Upper lobe of left lung (tissue), 6 donors: ENCODE data around the gene CABLES1. TPM values are rescaled to one million over a fixed set of nuclear protein-coding genes. Genes with fewer than 3 reads are reported as not detected.
"Not testable (repeated sequence)": the region's sequence is repeated elsewhere in the genome, so short reads cannot be mapped to it uniquely, and the experiment has no call there.

ENCODE experiments used
- ATAC-seq, 2 donors: fragments of 200-7000 bp; cut with Tn5 transposase; one replicate each; pipeline ENCODE4 v1.9.1; 2022; ENCODE audit warnings: mild to moderate bottlenecking in 2 of 2, moderate library complexity in 2 of 2; ENCODE audit not compliant: low FRiP score in 2 of 2
- DNase-seq, 2 donors: peaks; one replicate each; pipeline ENCODE4 v3.0.0-alpha.2; 2019 to 2020
- H3K27ac ChIP-seq, 4 donors: fragments of 200-600 bp; sonication (generic); one replicate each; pipeline ENCODE4 v1.5.1; 2016 to 2019
- H3K27me3 ChIP-seq, 4 donors: fragments of 200-600 bp; sonication (generic); one replicate each; pipeline ENCODE4 v1.5.1; 2017 to 2019
- H3K36me3 ChIP-seq, 4 donors: fragments of 200-600 bp; sonication (generic); one replicate each; pipeline ENCODE4 v1.5.1; 2016 to 2019
- H3K4me1 ChIP-seq, 4 donors: fragments of 200-600 bp; sonication (generic); one replicate each; pipeline ENCODE4 v1.5.1; 2018 to 2019
- H3K4me3 ChIP-seq, 4 donors: fragments of 200-600 bp; sonication (generic); one replicate each; pipeline ENCODE4 v1.5.1; 2017 to 2019; ENCODE audit warnings: mild to moderate bottlenecking in 2 of 4, moderate library complexity in 1 of 4
- H3K9me3 ChIP-seq, 4 donors: fragments of 200-600 bp; sonication (generic); one replicate each; pipeline ENCODE4 v1.5.1; 2018 to 2019
- CTCF ChIP-seq, 6 experiments: fragments of 450-650 bp in 4 of 6; fragments of 200-600 bp in 2 of 6; sonication (generic) in 2 of 6; IDR thresholded peaks; one replicate each; pipeline ENCODE4 v1.5.1; 2016 to 2019; ENCODE audit warnings: antibody characterized with exemption in 6 of 6
- EP300 ChIP-seq, 4 donors: sonication (generic); formaldehyde crosslinking; IDR thresholded peaks; one replicate each; pipeline ENCODE4 v1.5.1; 2017; ENCODE audit warnings: antibody characterized with exemption in 4 of 4, control low read depth in 2 of 4
- POLR2A ChIP-seq, 4 donors: fragments of 450-650 bp; IDR thresholded peaks; one replicate each; pipeline ENCODE4 v1.5.1; 2016 to 2017; ENCODE audit warnings: antibody characterized with exemption in 4 of 4, mild to moderate bottlenecking in 2 of 4
- POLR2AphosphoS5 ChIP-seq, 2 donors: sonication (generic); formaldehyde crosslinking; IDR thresholded peaks; one replicate each; pipeline ENCODE4 v1.5.1; 2017; ENCODE audit warnings: antibody characterized with exemption in 2 of 2
- WGBS, 2 donors: methylation state at CpG; one replicate each; pipeline ENCODE4 v1.1.5; 2017 to 2018; 5-methylcytosine and 5-hydroxymethylcytosine counted together
- total RNA-seq, 6 donors: library from RNA; depleted of rRNA in 4 of 6; stranded (reverse); fragments of >200 nt in 4 of 6; gene quantifications; one replicate each; pipeline versions ENCODE4 v1.1.0 to v1.2.1, GENCODE V29; 2016 to 2021
- donor health status: DM: no; HTN: no; CAD: no; lungs with moderate emphysema.
- donor health status: DM: no; HTN: yes; CAD: no; lungs with severe emphysema.

The CABLES1 gene
- total RNA-seq, 6 donors from 2014 or later, result 24.6 to 63.9 (median 40.9) TPM

- H3K9me3 ChIP-seq, result no peaks in the 10 kb centered on the region
- 79 to 80% methylated on average over 5 of the region's 5 CpGs for WGBS, 2 donors
- ATAC-seq (no peak), DNase-seq (no peak)
- H3K27me3 ChIP-seq, result no peaks in the 10 kb centered on the region
- H3K27ac ChIP-seq, result no peak overlapping the region
- H3K4me1 ChIP-seq, result no peaks in the 10 kb centered on the region
- no peak for TF ChIP-seq CTCF (IDR thresholded peaks at IDR 0.05)
- no peak for TF ChIP-seq EP300 (IDR thresholded peaks at IDR 0.05)
- TF ChIP-seq POLR2A (IDR thresholded peaks at IDR 0.05), result no peak
- no peak for TF ChIP-seq POLR2AphosphoS5 (IDR thresholded peaks at IDR 0.05)
- H3K36me3 ChIP-seq, result no peaks in the 10 kb centered on the region
- no peak overlapping the region for H3K4me3 ChIP-seq
These were observed 20.3 kb downstream of the CABLES1 start for GRCh38 chr18:23155537-23155936.

- ATAC-seq (no peak), DNase-seq (no peak)
- Histone ChIP-seq H3K36me3 (no peaks in the 10 kb centered on the region), H3K9me3 (no peaks in the 10 kb centered on the region), H3K4me3 (no peak overlapping the region), H3K27me3 (no peaks in the 10 kb centered on the region), H3K4me1 (no peaks in the 10 kb centered on the region), H3K27ac (no peak overlapping the region)
- 85 to 93% methylated on average over 4 to 7 of the region's 7 CpGs for WGBS, 2 donors
- TF ChIP-seq CTCF (IDR thresholded peaks at IDR 0.05) (no peak), POLR2A (IDR thresholded peaks at IDR 0.05) (no peak), POLR2AphosphoS5 (IDR thresholded peaks at IDR 0.05) (no peak), EP300 (IDR thresholded peaks at IDR 0.05) (no peak)
These were observed 20.8 kb downstream of the CABLES1 start for GRCh38 chr18:23156134-23156533.

- TF ChIP-seq EP300 (IDR thresholded peaks at IDR 0.05) (no peak), POLR2A (IDR thresholded peaks at IDR 0.05) (no peak), POLR2AphosphoS5 (IDR thresholded peaks at IDR 0.05) (no peak), CTCF (IDR thresholded peaks at IDR 0.05) (no peak)
- H3K4me3 ChIP-seq, result no peak overlapping the region
- H3K9me3 ChIP-seq, result no peaks in the 10 kb centered on the region
- DNase-seq (no peak), ATAC-seq (no peak)
- WGBS, 2 donors, result 97 to 100% methylated on average over 2 of the region's 2 CpGs
- H3K4me1 ChIP-seq, result no peaks in the 10 kb centered on the region
- H3K27me3 ChIP-seq, result no peaks in the 10 kb centered on the region
- no peaks in the 10 kb centered on the region for H3K36me3 ChIP-seq
- H3K27ac ChIP-seq, result no peak overlapping the region
These were observed 22.8 kb downstream of the CABLES1 start for GRCh38 chr18:23158058-23158457.

GRCh38 chr18:23158884-23159283 lies 23.6 kb downstream of the CABLES1 start:
- H3K27ac ChIP-seq, H3K27me3 ChIP-seq, H3K4me3 ChIP-seq, H3K9me3 ChIP-seq, ATAC-seq, H3K4me1 ChIP-seq, DNase-seq, H3K36me3 ChIP-seq: not testable (repeated sequence)
- WGBS, 2 donors, result 86 to 87% methylated on average over 9 to 14 of the region's 14 CpGs

- H3K27ac ChIP-seq, result no peak overlapping the region
These were observed 24.1 kb downstream of the CABLES1 start for GRCh38 chr18:23159344-23159743.

More at GRCh38 chr18:23159344-23159743, 24.1 kb downstream of the CABLES1 start:
- WGBS, 2 donors, result 74 to 83% methylated on average over 7 of the region's 7 CpGs
- no peak for TF ChIP-seq POLR2AphosphoS5 (IDR thresholded peaks at IDR 0.05)
- no peak for TF ChIP-seq POLR2A (IDR thresholded peaks at IDR 0.05)
- no peak for TF ChIP-seq EP300 (IDR thresholded peaks at IDR 0.05)
- no peak for TF ChIP-seq CTCF (IDR thresholded peaks at IDR 0.05)
- H3K36me3 ChIP-seq, result no peaks in the 10 kb centered on the region
- DNase-seq (no peak), ATAC-seq (no peak)
- H3K9me3 ChIP-seq, result no peaks in the 10 kb centered on the region
- H3K27me3 ChIP-seq, result no peaks in the 10 kb centered on the region
- no peak overlapping the region for H3K4me3 ChIP-seq
- no peaks in the 10 kb centered on the region for H3K4me1 ChIP-seq
